Fibroblast of skin of left quadriceps (primary cell): ENCODE results near the gene LAPTM5.
"Not testable (repeated sequence)": the region's sequence is repeated elsewhere in the genome, so short reads cannot be mapped to it uniquely, and the experiment has no call there.

Experiments used
- DNase-seq, 2 experiments: peaks; one replicate each; pipeline ENCODE4 v3.0.0-alpha.2; 2013; ENCODE audit warnings: low read depth in 2 of 2

Gene LAPTM5

GRCh38 chr1:30771005-30771404 lies 13.4 kb upstream of the LAPTM5 start:
- DNase-seq: no peak

DNA sequence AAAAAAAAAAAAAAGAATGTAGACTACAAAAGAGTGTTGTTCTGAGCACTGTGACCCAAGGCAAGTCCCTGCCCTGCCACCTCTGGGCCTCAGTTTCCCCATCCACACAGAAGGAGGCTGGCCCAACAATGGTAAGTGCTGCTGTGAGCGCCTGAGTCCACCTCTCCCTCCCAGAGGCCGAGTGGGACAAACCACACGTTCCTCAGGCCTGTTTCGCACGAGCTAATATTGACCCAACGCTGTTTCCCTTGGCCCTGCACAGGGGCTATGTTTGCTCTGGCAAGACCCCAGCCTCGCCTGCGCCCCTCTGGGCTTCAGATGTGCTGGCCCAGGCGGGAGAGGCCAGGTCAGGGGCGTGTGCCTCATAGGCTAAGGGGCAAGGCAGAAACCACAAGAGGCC lies 12.6 kb upstream of the LAPTM5 start:
- DNase-seq: no peak

DNA sequence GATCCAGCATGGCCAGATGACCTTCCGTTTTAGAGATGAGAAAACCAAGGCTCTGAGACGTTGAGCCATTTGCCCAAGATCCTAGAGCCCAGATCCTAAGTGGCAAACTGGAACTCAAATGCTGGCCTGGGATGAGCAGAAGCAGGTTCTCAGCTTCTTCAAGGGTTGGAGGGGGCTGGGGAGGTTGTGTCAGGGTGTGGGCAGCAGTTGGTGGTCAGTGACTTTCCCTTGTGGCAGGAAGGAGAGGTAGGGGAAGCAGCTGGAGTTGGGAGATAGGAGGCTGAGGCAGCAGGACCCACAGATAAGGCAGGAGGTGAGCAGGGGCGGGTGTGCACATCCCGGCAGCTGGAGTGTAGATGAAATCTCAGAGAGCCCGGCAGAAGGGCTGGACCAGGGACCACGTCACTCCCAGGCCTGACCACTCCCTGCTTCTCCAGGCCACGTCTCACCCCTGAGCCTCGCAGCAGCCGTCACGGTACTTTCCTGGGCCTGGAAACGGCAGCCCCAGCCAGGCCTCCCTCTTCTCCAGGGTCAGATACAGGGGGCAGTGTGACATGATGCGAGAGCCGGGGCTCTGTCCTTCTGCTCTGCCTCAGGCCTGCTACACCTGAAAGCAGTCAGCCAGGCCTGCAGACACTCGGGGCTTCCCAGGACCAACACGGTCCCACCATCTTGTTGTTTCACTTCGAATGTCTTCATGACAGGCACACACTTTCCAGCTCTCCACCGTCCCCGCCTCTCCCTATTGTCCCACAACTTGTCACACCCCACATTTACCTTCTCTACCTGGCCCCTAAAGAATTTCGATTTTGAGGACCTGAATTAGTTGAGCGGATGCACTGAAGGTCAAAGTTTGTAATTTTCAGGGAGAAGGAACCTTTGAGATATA lies 11.5 kb upstream of the LAPTM5 start:
- DNase-seq: no peak

DNA sequence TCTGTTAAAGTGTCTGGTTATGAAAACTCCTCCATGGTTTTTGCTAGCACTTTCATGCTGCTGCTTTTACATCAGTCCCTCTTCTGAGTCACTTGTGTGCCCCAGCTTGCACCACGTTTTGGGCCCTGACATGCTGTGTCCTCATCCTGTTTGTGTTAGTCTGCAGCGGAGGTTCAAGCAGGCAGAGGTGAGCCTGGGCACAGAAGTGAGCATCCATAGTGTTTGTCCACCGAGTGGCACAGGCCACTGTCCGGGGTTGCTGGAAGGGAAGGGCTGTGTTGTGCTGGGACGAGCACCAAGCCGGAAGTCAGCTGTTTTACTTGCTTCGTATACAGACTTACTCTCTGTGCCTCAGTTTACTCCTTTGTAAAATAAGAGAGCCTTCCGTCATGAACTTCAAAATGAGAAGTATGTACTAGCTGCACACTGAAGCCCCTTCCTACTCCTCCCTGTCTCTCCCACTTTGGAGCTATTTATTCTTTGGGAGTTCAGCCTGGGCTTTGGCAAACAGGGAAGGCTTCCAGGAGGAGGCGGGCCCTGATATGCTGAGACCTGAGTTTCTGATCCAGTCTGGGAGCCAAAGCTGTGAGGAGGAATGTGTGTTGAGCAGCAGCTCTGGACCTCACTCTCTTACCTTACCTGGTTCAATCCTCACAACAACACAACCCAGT lies 10.7 kb upstream of the LAPTM5 start:
- no peak for DNase-seq

DNA sequence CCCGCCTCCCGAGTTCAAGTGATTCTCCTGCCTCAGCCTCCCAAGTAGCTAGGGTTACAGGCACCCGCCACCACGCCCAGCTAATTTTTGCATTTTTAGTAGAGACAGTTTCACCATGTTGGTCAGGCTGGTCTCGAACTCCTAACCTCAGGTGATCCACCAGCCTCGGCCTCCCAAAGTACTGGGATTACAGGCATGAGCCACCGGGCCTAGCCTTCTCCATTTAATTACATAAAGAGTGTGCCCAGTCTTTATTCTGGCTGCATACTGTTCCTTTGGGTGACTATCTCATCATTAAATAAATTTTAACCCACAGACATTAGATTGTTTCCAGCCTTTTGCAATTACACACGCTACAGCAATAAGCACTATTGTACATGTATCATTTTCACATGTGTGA lies 9.4 kb upstream of the LAPTM5 start:
- DNase-seq: not testable (repeated sequence)

- no peak for DNase-seq
Observed at GRCh38 chr1:30765556-30766434, 8.2 kb upstream of the LAPTM5 start.

- DNase-seq: no peak
Observed at GRCh38 chr1:30764939-30765555, 7.5 kb upstream of the LAPTM5 start.

- DNase-seq: no peak
Observed at GRCh38 chr1:30764396-30764795, 6.8 kb upstream of the LAPTM5 start.

DNA sequence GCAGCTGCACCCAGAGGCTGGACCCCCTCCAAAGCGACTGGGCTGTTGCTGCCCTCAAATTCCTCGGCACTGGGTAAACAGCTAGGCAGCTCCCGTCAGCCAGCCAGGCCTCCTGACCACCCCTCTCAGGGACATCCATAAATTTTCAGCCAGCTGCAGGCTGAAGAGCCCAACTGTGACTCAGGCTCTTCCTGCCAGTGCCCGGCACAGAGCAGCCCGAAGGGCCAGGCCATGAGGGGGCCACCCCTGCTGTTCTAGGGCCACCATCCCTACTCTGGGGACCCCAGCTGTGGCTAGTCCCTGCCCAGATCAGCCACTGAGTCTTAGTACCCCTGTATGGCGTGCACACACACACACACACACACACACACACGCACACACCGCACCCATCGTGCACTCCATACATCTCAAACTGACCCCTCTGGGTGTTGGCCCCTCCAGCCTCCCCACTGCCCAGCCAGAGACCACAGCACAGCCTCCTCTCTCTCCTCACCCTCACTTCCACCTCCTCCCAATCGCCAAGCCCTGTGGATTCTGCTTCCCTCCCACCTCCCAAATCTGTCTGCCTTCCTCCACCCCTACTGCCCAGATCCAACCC lies 6.2 kb upstream of the LAPTM5 start:
- DNase-seq: no peak

DNA sequence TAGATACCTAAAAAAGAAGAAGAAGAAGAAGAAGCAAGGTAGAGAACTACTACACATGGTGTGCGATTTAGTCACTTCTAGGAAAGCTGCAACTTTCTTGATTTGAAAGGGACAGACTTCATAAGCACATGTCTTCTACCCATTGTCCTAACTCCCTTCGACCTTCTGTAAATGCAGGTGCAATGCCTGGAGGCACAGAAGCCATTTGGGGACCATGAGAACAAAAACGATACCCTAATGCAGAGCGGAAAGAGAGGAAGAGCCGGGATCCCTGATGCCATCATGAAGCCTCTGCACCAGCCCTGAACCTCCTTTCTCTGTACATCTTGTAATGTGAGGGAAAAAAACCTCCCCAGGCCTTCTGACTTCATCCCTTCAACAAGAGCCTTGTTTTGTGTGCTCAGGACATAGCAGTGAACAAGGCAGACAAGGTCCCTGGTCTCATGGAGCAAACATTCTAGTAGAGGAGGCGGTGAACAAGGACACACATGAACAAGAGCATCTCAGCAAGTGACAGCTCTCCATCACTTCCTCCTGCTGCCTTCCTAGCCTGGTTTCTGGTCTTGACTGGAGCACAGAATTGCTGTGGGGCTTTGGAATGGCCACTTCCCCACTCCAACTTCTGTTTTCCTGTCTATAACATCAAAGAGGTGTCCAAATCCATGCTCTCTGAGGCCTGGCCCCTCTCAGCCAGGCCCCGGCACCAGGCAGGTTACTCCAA lies 5.5 kb upstream of the LAPTM5 start:
- no peak for DNase-seq

DNA sequence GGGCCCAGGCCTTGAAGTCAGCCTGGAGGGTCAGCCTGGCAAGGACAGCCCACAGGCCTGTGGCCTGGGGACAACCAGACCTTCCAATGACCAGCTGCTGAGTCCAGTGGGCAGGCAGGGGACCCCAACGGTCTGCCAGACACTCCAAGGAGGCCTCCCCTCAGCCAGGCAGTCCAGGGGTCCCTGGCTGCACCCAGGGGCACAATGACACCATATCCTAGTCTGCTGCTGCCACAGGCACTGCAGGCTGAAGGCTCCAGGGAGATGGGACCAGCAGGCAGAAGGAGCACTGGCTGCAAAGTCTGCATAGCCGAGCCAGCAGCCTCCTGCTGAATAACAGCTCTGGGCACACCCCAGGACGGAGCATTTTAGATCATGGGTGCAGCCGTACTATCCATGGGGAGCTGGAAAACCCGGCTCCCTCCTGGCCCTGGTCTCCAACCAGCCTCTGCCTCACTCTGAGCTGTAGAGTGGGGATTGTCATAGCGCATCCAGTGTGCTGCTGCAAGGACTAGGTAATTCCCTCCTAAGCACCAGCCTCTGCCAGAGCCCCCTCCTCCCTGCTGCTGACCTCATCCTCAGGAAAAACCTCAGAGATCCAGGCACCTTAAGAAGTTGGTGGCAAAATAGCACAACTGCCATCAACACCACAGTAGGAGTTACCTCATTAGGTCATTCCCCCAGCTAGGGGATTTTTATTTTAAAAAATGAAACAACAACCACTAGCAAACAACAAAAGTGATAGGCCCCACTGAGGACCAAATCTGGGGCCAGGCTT lies 4.8 kb upstream of the LAPTM5 start:
- DNase-seq: no peak

DNA sequence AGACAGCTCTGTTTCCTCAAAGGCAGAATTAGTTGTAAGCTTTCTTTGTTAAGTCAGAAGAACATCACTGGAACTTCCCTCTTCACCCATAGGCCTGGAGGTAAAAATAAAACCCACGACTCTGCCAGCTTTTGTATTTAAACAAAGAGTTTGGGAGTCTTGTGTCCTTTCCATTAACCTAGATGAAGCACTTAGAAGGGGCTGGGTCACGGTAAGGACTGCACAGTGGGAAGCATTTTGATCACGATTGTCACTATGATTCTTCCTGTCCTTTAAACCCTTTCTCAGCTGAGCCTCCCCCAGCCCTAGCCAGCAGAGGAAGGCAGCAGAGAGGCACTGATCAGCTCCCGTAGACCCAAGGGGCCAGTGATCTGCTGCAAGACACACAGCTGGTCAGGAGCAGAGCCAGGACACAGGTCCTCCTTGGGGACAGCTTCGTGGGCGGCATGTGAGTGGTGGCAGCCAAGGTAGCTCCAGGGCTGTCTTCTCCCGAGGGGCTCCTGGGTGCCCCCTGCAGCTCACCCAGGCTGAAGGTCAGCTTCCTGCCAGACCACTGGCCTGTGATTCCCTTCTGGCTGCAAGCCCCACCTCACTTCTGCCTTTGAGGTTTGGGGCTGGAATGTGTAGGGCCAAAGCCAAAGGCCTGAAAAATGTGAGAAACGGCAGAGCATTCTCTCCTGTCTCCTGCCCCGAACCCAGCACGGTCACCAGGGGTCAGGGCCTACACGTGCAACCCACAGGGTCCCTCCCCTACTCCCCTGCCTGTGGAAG lies 4.0 kb upstream of the LAPTM5 start:
- no peak for DNase-seq

DNA sequence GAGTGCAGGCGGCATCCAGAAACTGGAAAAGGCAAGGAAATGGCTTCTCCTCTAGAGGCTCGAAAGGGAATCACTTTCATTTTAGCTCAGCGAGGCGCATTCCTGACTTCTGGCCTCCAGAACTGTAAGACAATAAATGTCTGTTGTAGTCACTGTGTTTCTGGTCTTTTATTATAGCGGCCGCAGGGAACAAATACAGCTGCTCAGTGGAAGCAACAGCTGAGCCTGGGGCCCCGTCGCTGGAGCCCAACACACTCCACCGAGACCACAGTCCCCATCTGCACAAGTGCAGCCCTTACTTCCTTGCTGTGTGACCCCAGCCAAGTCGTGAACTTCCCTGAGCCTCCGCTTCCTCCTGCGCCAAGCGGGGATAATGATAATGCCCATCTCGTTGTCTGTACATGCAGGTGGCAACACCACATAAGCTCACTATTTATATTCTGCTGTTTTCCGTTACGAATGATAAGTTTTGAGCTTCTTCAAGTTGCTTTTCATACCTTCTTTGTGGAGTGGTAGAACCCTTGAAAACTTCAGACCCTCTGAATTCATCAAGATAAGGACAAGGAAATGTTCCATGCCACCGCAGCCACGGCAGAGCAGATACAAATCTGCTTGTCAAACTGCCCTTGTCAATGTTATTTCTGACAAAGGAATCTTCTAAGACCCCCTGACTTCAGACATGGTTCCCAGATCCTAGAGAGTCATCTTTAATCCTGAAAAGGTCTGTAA lies 3.2 kb upstream of the LAPTM5 start:
- no peak for DNase-seq

DNA sequence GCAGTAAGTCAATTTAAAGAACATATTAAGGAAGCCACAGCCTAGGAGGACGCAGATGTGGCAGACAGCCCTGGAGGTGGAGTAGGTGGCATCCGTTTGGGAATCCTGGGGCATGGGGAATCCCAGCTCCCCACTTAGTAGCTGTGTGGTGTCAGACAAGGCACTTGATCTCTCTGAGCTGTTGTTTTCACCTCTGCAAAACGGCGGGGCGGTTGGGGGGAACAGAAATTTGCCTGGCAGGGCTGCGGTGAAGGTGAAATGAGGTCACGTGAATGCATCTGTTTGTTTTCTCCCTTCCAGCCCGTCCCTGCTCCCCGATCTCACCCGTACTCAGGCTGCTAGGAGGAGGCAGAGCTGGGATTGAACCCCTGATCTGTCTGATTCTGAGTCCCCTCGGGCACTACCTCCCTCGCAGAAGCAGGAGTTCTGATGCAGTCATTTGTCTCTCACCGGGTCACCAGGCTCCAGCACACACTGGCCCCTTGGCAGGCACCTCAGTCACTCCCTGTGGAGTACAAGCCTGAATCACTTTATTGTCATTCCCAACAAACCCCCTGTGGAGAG lies 2.2 kb upstream of the LAPTM5 start:
- DNase-seq: no peak

GRCh38 chr1:30758785-30759380 lies 1.3 kb upstream of the LAPTM5 start:
- DNase-seq: no peak

GRCh38 chr1:30758121-30758688 lies 631 bp upstream of the LAPTM5 start:
- DNase-seq: no peak
